Endothelial cell of umbilical vein (primary cell): Measurements from ENCODE around the gene SPIRE2. TPM values are rescaled to one million over a fixed set of nuclear protein-coding genes. Genes with fewer than 3 reads are reported as not detected.

Source experiments
- BruUV-seq: library from RNA; stranded (reverse); fragments of 400-500 nt; replicated peaks from 2 replicates; lab custom pipeline; 2021; lab: Mats Ljungman, UMichigan
- CTCF ChIA-PET: fragments of 300-600, 350-600 bp; sonication (Branson Sonifier 250); formaldehyde crosslinking; loops from one replicate; lab custom pipeline; 2021; ENCODE audit warnings: antibody characterized with exemption, inconsistent platforms; lab: Charles Lee
- POLR2A ChIA-PET: fragments of 300-600, 350-600 bp; sonication (Branson Sonifier 250); formaldehyde crosslinking; loops from one replicate; lab custom pipeline; 2021; ENCODE audit warnings: antibody characterized with exemption, inconsistent platforms; lab: Charles Lee
- DNase-seq: peaks from one replicate; pipeline ENCODE4 v3.0.0-alpha.2; 2011; ENCODE audit warnings: low read depth, low spot score
- FAIRE-seq: peaks from 2 replicates; lab custom pipeline; 2011; peaks lifted over from hg19 to GRCh38; lab: Jason Lieb, UNC
- H2AFZ ChIP-seq: 2 replicates; pipeline ENCODE4 v1.6.0; 2012; ENCODE audit warnings: low read depth, low read length, control low read depth, inconsistent platforms
- H3K27ac ChIP-seq: 2 replicates; pipeline ENCODE4 v1.5.1; 2011; ENCODE audit warnings: low read depth, mild to moderate bottlenecking, control low read depth, low read length, moderate library complexity; ENCODE audit not compliant: insufficient read depth
- H3K27me3 ChIP-seq, 2 experiments: 2 replicates each; pipeline versions ENCODE4 v1.6.0 to v1.6.1; 2011; ENCODE audit warnings: low read length in 2 of 2, mixed read lengths in 1 of 2; ENCODE audit not compliant: control insufficient read depth in 2 of 2, insufficient read depth in 2 of 2
- H3K36me3 ChIP-seq, 2 experiments: 2 replicates in 1 of 2; 3 replicates in 1 of 2; pipeline ENCODE4 v1.5.1; 2011; ENCODE audit warnings: low read length in 2 of 2, mild to moderate bottlenecking in 1 of 2, moderate library complexity in 1 of 2; ENCODE audit not compliant: control insufficient read depth in 2 of 2, insufficient read depth in 2 of 2; ENCODE audit errors: extremely low read depth in 1 of 2
- H3K4me1 ChIP-seq: 3 replicates; pipeline ENCODE4 v1.5.1; 2011; ENCODE audit warnings: mild to moderate bottlenecking, low read length; ENCODE audit not compliant: control insufficient read depth, insufficient read depth; ENCODE audit errors: extremely low read depth
- H3K4me2 ChIP-seq: 2 replicates; pipeline ENCODE4 v1.6.1; 2011; ENCODE audit warnings: low read length, control low read depth, mixed read lengths; ENCODE audit not compliant: insufficient read depth
- H3K4me3 ChIP-seq, 3 experiments: fragments of 200-600 bp in 1 of 3; sonication (generic), shearing (Covaris generic) in 1 of 3; replicated peaks in 1 of 3; 2 replicates each; pipeline ENCODE4 v1.5.1; 2011 to 2016; ENCODE audit warnings: control low read depth in 3 of 3, low read length in 3 of 3, mild to moderate bottlenecking in 2 of 3, inconsistent platforms in 1 of 3, low read depth in 1 of 3, moderate library complexity in 1 of 3; ENCODE audit not compliant: insufficient read depth in 1 of 3
- H3K79me2 ChIP-seq: 2 replicates; pipeline ENCODE4 v1.6.0; 2012; ENCODE audit warnings: low read length, inconsistent platforms; ENCODE audit not compliant: control insufficient read depth, insufficient read depth
- H3K9ac ChIP-seq: replicated peaks from 2 replicates; pipeline ENCODE3; 2011; ENCODE audit warnings: low read length, control low read depth; ENCODE audit not compliant: insufficient read depth; ENCODE audit errors: extremely low read depth
- H3K9me1 ChIP-seq: replicated peaks from 3 replicates; pipeline ENCODE4 v1.6.0; 2011; ENCODE audit warnings: mild to moderate bottlenecking, low read length; ENCODE audit not compliant: control insufficient read depth, insufficient read depth; ENCODE audit errors: extremely low read depth
- H3K9me3 ChIP-seq: replicated peaks from 2 replicates; pipeline ENCODE4 v1.5.1; 2012; ENCODE audit warnings: low read length, inconsistent platforms; ENCODE audit not compliant: control insufficient read depth, insufficient read depth
- H4K20me1 ChIP-seq: replicated peaks from 2 replicates; pipeline ENCODE3; 2011; ENCODE audit warnings: mild to moderate bottlenecking, low read length; ENCODE audit not compliant: control insufficient read depth, insufficient read depth; ENCODE audit errors: extremely low read depth
- EZH2 ChIP-seq: IDR thresholded peaks from 2 replicates; pipeline ENCODE4 v1.6.1; 2012; ENCODE audit warnings: borderline replicate concordance, low read depth, mild to moderate bottlenecking, moderate library complexity, low read length, inconsistent platforms; ENCODE audit not compliant: severe bottlenecking
- FOS ChIP-seq: IDR thresholded peaks from 2 replicates; pipeline ENCODE4 v1.6.1; 2011; ENCODE audit warnings: mild to moderate bottlenecking, low read length, moderate library complexity, borderline replicate concordance; ENCODE audit not compliant: insufficient read depth
- GATA2 ChIP-seq: IDR thresholded peaks from 2 replicates; pipeline ENCODE4 v1.7.0; 2011; ENCODE audit warnings: low read depth, mild to moderate bottlenecking, moderate library complexity, mixed read lengths, low read length; ENCODE audit not compliant: insufficient read length, insufficient read depth
- JUN ChIP-seq: IDR thresholded peaks from 2 replicates; pipeline ENCODE4 v1.6.1; 2011; ENCODE audit warnings: borderline replicate concordance, low read depth; ENCODE audit not compliant: insufficient read length, insufficient read depth
- MYC ChIP-seq: IDR thresholded peaks from one replicate; pipeline ENCODE4 v1.6.1; 2011; ENCODE audit warnings: mild to moderate bottlenecking, low read depth, low read length
- POLR2A ChIP-seq: IDR thresholded peaks from 2 replicates; pipeline ENCODE4 v1.6.1; 2012; ENCODE audit warnings: low read depth, mild to moderate bottlenecking, control low read depth, low read length
- POLR2AphosphoS5 ChIP-seq: IDR thresholded peaks from 2 replicates; pipeline ENCODE4 v1.6.1; 2012; ENCODE audit warnings: low read depth, mild to moderate bottlenecking, control low read depth, low read length, moderate library complexity; ENCODE audit not compliant: insufficient read depth
- dilution Hi-C: fragments of 300-500 bp; cut with MboI; formaldehyde crosslinking; loops from one replicate; pipeline ENCODE4 v1.15.0; 2019; ENCODE audit warnings: low sequenced_read_pairs; ENCODE audit not compliant: extremely low pct_ligation_motif_present
- intact Hi-C: fragments of 100-400 bp; cut with micrococcal nuclease; formaldehyde crosslinking; loops from one replicate; pipeline ENCODE4 v1.10.0; 2022
- polyA plus RNA-seq, 4 experiments: library from polyadenylated mRNA; depleted of rRNA in 3 of 4; stranded (reverse) in 3 of 4; unstranded in 1 of 4; fragments of >200 nt; gene quantifications; 2 replicates each; pipeline versions ENCODE4 v1.2.1 to v1.2.3, GENCODE V29; 2011 to 2012; ENCODE audit warnings: missing spikeins in 1 of 4
- total RNA-seq: library from RNA; stranded (reverse); gene quantifications from 2 replicates; pipeline ENCODE4 v1.2.3, GENCODE V29; 2021
- TF ChIP-seq, protein P1 (sequence below): IDR thresholded peaks from 2 replicates; pipeline ENCODE4 v1.6.1; 2011; ENCODE audit not compliant: insufficient read depth, insufficient read length
- TF ChIP-seq, protein P2 (sequence below), 2 donors: IDR thresholded peaks; 1 replicate in 1 of 2; 2 replicates in 1 of 2; pipeline ENCODE4 v1.5.1; 2011; ENCODE audit warnings: low read length in 2 of 2, mild to moderate bottlenecking in 2 of 2, moderate library complexity in 2 of 2, control low read depth in 1 of 2, inconsistent platforms in 1 of 2, low read depth in 1 of 2; ENCODE audit not compliant: insufficient read depth in 1 of 2; ENCODE audit errors: extremely low read depth in 1 of 2

Gene SPIRE2
- total and polyA plus RNA-seq, 2 donors (not counting 3 experiments of a cell fraction or from before 2014, with no cell fraction given): 1.2 to 3.1 TPM

DNA sequence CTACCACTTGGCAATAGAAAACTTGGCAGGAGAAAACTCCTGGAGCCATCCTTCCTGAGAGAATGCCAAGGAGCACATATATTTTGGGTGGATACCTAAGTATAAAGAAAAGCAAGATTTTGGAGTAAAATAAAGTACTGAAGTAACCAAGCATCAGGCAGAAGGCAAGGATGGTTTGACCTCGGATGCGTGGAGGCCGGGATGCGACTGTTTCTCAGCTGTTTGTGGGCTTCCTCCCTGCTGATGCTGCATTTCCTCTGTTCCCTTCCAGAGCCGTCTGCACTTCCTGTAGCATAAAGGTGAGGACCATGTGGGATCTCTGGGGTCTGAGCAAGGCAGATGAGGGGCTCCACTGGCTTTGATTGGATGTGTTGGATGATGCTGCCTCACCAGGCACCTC, 39.6 kb downstream of the SPIRE2 start:
- POLR2A ChIA-PET: interaction anchor here (0.6 kb wide), 1 partner anchor 13 kb away, joined by 3 read pairs; no protein-coding TSS in a partner anchor
- H3K9ac ChIP-seq: no peak overlapping the region
- CTCF ChIA-PET: no interaction called here
- intact Hi-C loops (no loop called here), dilution Hi-C loops (no loop called here)
- H3K27ac ChIP-seq: no peak overlapping the region
- no peak for TF ChIP-seq MYC
- no peak for TF ChIP-seq JUN
- TF ChIP-seq, protein P1, sequence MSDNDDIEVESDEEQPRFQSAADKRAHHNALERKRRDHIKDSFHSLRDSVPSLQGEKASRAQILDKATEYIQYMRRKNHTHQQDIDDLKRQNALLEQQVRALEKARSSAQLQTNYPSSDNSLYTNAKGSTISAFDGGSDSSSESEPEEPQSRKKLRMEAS: no peak
- no peak for TF ChIP-seq POLR2AphosphoS5
- TF ChIP-seq EZH2: no peak
- TF ChIP-seq, protein P2, sequence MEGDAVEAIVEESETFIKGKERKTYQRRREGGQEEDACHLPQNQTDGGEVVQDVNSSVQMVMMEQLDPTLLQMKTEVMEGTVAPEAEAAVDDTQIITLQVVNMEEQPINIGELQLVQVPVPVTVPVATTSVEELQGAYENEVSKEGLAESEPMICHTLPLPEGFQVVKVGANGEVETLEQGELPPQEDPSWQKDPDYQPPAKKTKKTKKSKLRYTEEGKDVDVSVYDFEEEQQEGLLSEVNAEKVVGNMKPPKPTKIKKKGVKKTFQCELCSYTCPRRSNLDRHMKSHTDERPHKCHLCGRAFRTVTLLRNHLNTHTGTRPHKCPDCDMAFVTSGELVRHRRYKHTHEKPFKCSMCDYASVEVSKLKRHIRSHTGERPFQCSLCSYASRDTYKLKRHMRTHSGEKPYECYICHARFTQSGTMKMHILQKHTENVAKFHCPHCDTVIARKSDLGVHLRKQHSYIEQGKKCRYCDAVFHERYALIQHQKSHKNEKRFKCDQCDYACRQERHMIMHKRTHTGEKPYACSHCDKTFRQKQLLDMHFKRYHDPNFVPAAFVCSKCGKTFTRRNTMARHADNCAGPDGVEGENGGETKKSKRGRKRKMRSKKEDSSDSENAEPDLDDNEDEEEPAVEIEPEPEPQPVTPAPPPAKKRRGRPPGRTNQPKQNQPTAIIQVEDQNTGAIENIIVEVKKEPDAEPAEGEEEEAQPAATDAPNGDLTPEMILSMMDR (IDR thresholded peaks at IDR 0.05; ENCODE audit: extremely low read depth in 1 of 2, insufficient read depth in 1 of 2, low read depth in 1 of 2, low read length in 2 of 2): no peak
- no peak for TF ChIP-seq POLR2A
- TF ChIP-seq FOS: no peak
- no peak for TF ChIP-seq GATA2
- peaks cover 2% of the 10 kb centered on the region for H3K9me3 ChIP-seq
- H3K27me3 ChIP-seq: no peaks in the 10 kb centered on the region
- H3K9me1 ChIP-seq: no peaks in the 10 kb centered on the region
- no peak overlapping the region for H3K4me3 ChIP-seq
- no peaks in the 10 kb centered on the region for H4K20me1 ChIP-seq
- no peak for DNase-seq
- H3K36me3 ChIP-seq: no peaks in the 10 kb centered on the region
- BruUV-seq: no TSS peak
- H3K4me2 ChIP-seq: no peak overlapping the region
- FAIRE-seq: no peak
- H2AFZ ChIP-seq: no peak overlapping the region
- no peaks in the 10 kb centered on the region for H3K79me2 ChIP-seq
- peaks cover 22% of the 10 kb centered on the region for H3K4me1 ChIP-seq
